ENCODE results near the gene DMD. TPM values are rescaled to one million over a fixed set of nuclear protein-coding genes. Genes with fewer than 3 reads are reported as not detected.
A peak's percentile ranks its signal among the peaks of the same experiment; 100 is the strongest.

DMD gene
- total RNA-seq, 2 donors from 2014 or later, result 0.32 to 1.8 TPM

- Mint-ChIP-seq H3K36me3 (ENCODE audit: low read depth) (peaks cover 5% of the 10 kb centered on the region), H3K27me3 (no peaks in the 10 kb centered on the region), H3K27ac (peak overlapping the region; percentile 16), H3K4me3 (no peak overlapping the region), H3K4me1 (peaks cover 6% of the 10 kb centered on the region)
- DNase-seq (no peak), ATAC-seq (no peak)
- H3K9me3 ChIP-seq (ENCODE audit: control insufficient read depth, low read length, poor library complexity, severe bottlenecking), result no peaks in the 10 kb centered on the region
Observed at GRCh38 chrX:32448945-32449344, 762.4 kb downstream of the DMD start.

GRCh38 chrX:32448320-32448719, 763.0 kb downstream of the DMD start:
- H3K27me3 Mint-ChIP-seq, result no peaks in the 10 kb centered on the region
- H3K36me3 Mint-ChIP-seq (ENCODE audit: low read depth), result peaks cover 5% of the 10 kb centered on the region
- H3K4me1 Mint-ChIP-seq, result peaks cover 6% of the 10 kb centered on the region
- ATAC-seq, result peak; percentile 72
- H3K27ac Mint-ChIP-seq, result no peak overlapping the region
- no peak for DNase-seq
- no peak overlapping the region for H3K4me3 Mint-ChIP-seq
- no peaks in the 10 kb centered on the region for H3K9me3 ChIP-seq (ENCODE audit: control insufficient read depth, low read length, poor library complexity, severe bottlenecking)

GRCh38 chrX:32447640-32448039, 763.7 kb downstream of the DMD start:
- H3K9me3 ChIP-seq (ENCODE audit: control insufficient read depth, low read length, poor library complexity, severe bottlenecking), result no peaks in the 10 kb centered on the region
- no peak for ATAC-seq
- H3K27ac Mint-ChIP-seq, result no peak overlapping the region
- H3K4me3 Mint-ChIP-seq, result no peak overlapping the region
- peaks cover 6% of the 10 kb centered on the region for H3K4me1 Mint-ChIP-seq
- no peak for DNase-seq
- peaks cover 5% of the 10 kb centered on the region for H3K36me3 Mint-ChIP-seq (ENCODE audit: low read depth)
- H3K27me3 Mint-ChIP-seq, result no peaks in the 10 kb centered on the region

GRCh38 chrX:32443841-32444240, 767.5 kb downstream of the DMD start:
- Mint-ChIP-seq H3K4me3 (no peak overlapping the region), H3K27ac (no peak overlapping the region)

GRCh38 chrX:32421266-32421665, 790.1 kb downstream of the DMD start:
- ATAC-seq (no peak), DNase-seq (no peak)
- H3K27me3 Mint-ChIP-seq, result no peaks in the 10 kb centered on the region
- H3K36me3 Mint-ChIP-seq (ENCODE audit: low read depth), result peaks cover 2% of the 10 kb centered on the region
- no peaks in the 10 kb centered on the region for H3K9me3 ChIP-seq (ENCODE audit: control insufficient read depth, low read length, poor library complexity, severe bottlenecking)
- H3K4me3 Mint-ChIP-seq, result no peak overlapping the region
- no peak overlapping the region for H3K27ac Mint-ChIP-seq
- no peaks in the 10 kb centered on the region for H3K4me1 Mint-ChIP-seq

More at GRCh38 chrX:32443841-32444240, 767.5 kb downstream of the DMD start:
- no peaks in the 10 kb centered on the region for H3K9me3 ChIP-seq (ENCODE audit: control insufficient read depth, low read length, poor library complexity, severe bottlenecking)
- Mint-ChIP-seq H3K36me3 (ENCODE audit: low read depth) (no peaks in the 10 kb centered on the region), H3K27me3 (no peaks in the 10 kb centered on the region), H3K4me1 (peaks cover 2% of the 10 kb centered on the region)
- ATAC-seq (no peak), DNase-seq (no peak)

GRCh38 chrX:32408389-32408788, 803.0 kb downstream of the DMD start:
- no peak for ATAC-seq
- no peak overlapping the region for H3K27ac Mint-ChIP-seq
- no peaks in the 10 kb centered on the region for H3K36me3 Mint-ChIP-seq (ENCODE audit: low read depth)
- H3K4me3 Mint-ChIP-seq, result no peak overlapping the region
- no peak for DNase-seq
- peaks cover 2% of the 10 kb centered on the region for H3K4me1 Mint-ChIP-seq
- no peaks in the 10 kb centered on the region for H3K27me3 Mint-ChIP-seq
- no peaks in the 10 kb centered on the region for H3K9me3 ChIP-seq (ENCODE audit: control insufficient read depth, low read length, poor library complexity, severe bottlenecking)

- no peak for DNase-seq
Observed at GRCh38 chrX:32397562-32398216, 813.7 kb downstream of the DMD start.

GRCh38 chrX:32395878-32396277, 815.5 kb downstream of the DMD start:
- H3K36me3 Mint-ChIP-seq (ENCODE audit: low read depth), result no peaks in the 10 kb centered on the region
- no peak overlapping the region for H3K27ac Mint-ChIP-seq
- H3K27me3 Mint-ChIP-seq, result no peaks in the 10 kb centered on the region
- no peak for ATAC-seq
- no peaks in the 10 kb centered on the region for H3K9me3 ChIP-seq (ENCODE audit: control insufficient read depth, low read length, poor library complexity, severe bottlenecking)
- DNase-seq, result no peak
- no peak overlapping the region for H3K4me3 Mint-ChIP-seq
- H3K4me1 Mint-ChIP-seq, result no peaks in the 10 kb centered on the region

More at GRCh38 chrX:32397562-32398216, 813.7 kb downstream of the DMD start:
- Mint-ChIP-seq H3K36me3 (ENCODE audit: low read depth) (no peaks in the 10 kb centered on the region), H3K27me3 (no peaks in the 10 kb centered on the region), H3K4me1 (no peaks in the 10 kb centered on the region), H3K27ac (no peak overlapping the region), H3K4me3 (no peak overlapping the region)
- no peaks in the 10 kb centered on the region for H3K9me3 ChIP-seq (ENCODE audit: control insufficient read depth, low read length, poor library complexity, severe bottlenecking)
- ATAC-seq, result no peak

GRCh38 chrX:32392655-32393054, 818.7 kb downstream of the DMD start:
- Mint-ChIP-seq H3K27me3 (no peaks in the 10 kb centered on the region), H3K36me3 (ENCODE audit: low read depth) (no peaks in the 10 kb centered on the region), H3K4me1 (no peaks in the 10 kb centered on the region), H3K27ac (no peak overlapping the region), H3K4me3 (no peak overlapping the region)
- no peaks in the 10 kb centered on the region for H3K9me3 ChIP-seq (ENCODE audit: control insufficient read depth, low read length, poor library complexity, severe bottlenecking)
- no peak for ATAC-seq
- no peak for DNase-seq

GRCh38 chrX:32370456-32371205, 840.7 kb downstream of the DMD start:
- H3K4me1 Mint-ChIP-seq, result no peaks in the 10 kb centered on the region
- no peaks in the 10 kb centered on the region for H3K9me3 ChIP-seq (ENCODE audit: control insufficient read depth, low read length, poor library complexity, severe bottlenecking)
- no peak overlapping the region for H3K4me3 Mint-ChIP-seq
- no peaks in the 10 kb centered on the region for H3K27me3 Mint-ChIP-seq
- H3K36me3 Mint-ChIP-seq (ENCODE audit: low read depth), result no peaks in the 10 kb centered on the region
- no peak overlapping the region for H3K27ac Mint-ChIP-seq
- no peak for ATAC-seq
- DNase-seq, result no peak

GRCh38 chrX:32293962-32294700, 917.2 kb downstream of the DMD start:
- no peak for ATAC-seq
- no peaks in the 10 kb centered on the region for H3K27me3 Mint-ChIP-seq
- DNase-seq, result no peak
- no peaks in the 10 kb centered on the region for H3K4me1 Mint-ChIP-seq
- no peaks in the 10 kb centered on the region for H3K9me3 ChIP-seq (ENCODE audit: control insufficient read depth, low read length, poor library complexity, severe bottlenecking)
- H3K4me3 Mint-ChIP-seq, result no peak overlapping the region
- no peak overlapping the region for H3K27ac Mint-ChIP-seq
- H3K36me3 Mint-ChIP-seq (ENCODE audit: low read depth), result no peaks in the 10 kb centered on the region

GRCh38 chrX:32289356-32289755, 922.0 kb downstream of the DMD start:
- Mint-ChIP-seq H3K36me3 (ENCODE audit: low read depth) (no peaks in the 10 kb centered on the region), H3K27me3 (no peaks in the 10 kb centered on the region), H3K27ac (no peak overlapping the region), H3K4me1 (no peaks in the 10 kb centered on the region), H3K4me3 (no peak overlapping the region)
- no peak for ATAC-seq
- no peak for DNase-seq
- H3K9me3 ChIP-seq (ENCODE audit: control insufficient read depth, low read length, poor library complexity, severe bottlenecking), result no peaks in the 10 kb centered on the region

- no peaks in the 10 kb centered on the region for H3K4me1 Mint-ChIP-seq
- DNase-seq (no peak), ATAC-seq (no peak)
- H3K36me3 Mint-ChIP-seq (ENCODE audit: low read depth), result no peaks in the 10 kb centered on the region
- H3K27me3 Mint-ChIP-seq, result no peaks in the 10 kb centered on the region
- H3K4me3 Mint-ChIP-seq, result no peak overlapping the region
- no peak overlapping the region for H3K27ac Mint-ChIP-seq
- no peaks in the 10 kb centered on the region for H3K9me3 ChIP-seq (ENCODE audit: control insufficient read depth, low read length, poor library complexity, severe bottlenecking)
Observed at GRCh38 chrX:32281853-32282252, 929.5 kb downstream of the DMD start.

Data from T-helper 17 cell (primary cell).